Neuron (in vitro differentiated cells): ENCODE data around the gene IFNGR2.
A peak's percentile ranks its signal among the peaks of the same experiment; 100 is the strongest.

Experiments
- H2AFZ ChIP-seq: one replicate; pipeline ENCODE4 v1.6.1; 2013; ENCODE audit warnings: low read depth, mild to moderate bottlenecking, inconsistent platforms, low read length, moderate library complexity
- H3K27me3 ChIP-seq: one replicate; pipeline ENCODE4 v1.6.1; 2013; ENCODE audit warnings: low read length; ENCODE audit not compliant: insufficient read depth
- H3K36me3 ChIP-seq: one replicate; pipeline ENCODE4 v1.6.1; 2013; ENCODE audit warnings: low read length; ENCODE audit not compliant: insufficient read depth
- H3K4me1 ChIP-seq: one replicate; pipeline ENCODE4 v1.6.1; 2013; ENCODE audit warnings: low read length; ENCODE audit not compliant: insufficient read depth
- H3K4me3 ChIP-seq: 2 replicates; pipeline ENCODE4 v1.5.1; 2013; ENCODE audit warnings: mild to moderate bottlenecking, low read length, moderate library complexity
- H3K9me3 ChIP-seq: one replicate; pipeline ENCODE4 v1.6.1; 2013; ENCODE audit warnings: low read length

IFNGR2 gene

GRCh38 chr21:33477066-33477465 lies 73.9 kb downstream of the IFNGR2 start:
- Histone ChIP-seq H3K9me3 (no peaks in the 10 kb centered on the region), H3K4me1 (peaks cover 8% of the 10 kb centered on the region), H3K4me3 (no peak overlapping the region), H3K27me3 (no peaks in the 10 kb centered on the region), H2AFZ (no peak overlapping the region), H3K36me3 (no peaks in the 10 kb centered on the region)

- Histone ChIP-seq H3K9me3 (no peaks in the 10 kb centered on the region), H3K4me1 (peaks cover 8% of the 10 kb centered on the region), H3K36me3 (no peaks in the 10 kb centered on the region), H3K27me3 (no peaks in the 10 kb centered on the region), H3K4me3 (peak overlapping the region; percentile 95), H2AFZ (no peak overlapping the region)
Measured at GRCh38 chr21:33478182-33478581, 75.0 kb downstream of the IFNGR2 start.

GRCh38 chr21:33478935-33479678 lies 75.9 kb downstream of the IFNGR2 start:
- no peaks in the 10 kb centered on the region for H3K27me3 ChIP-seq
- no peaks in the 10 kb centered on the region for H3K36me3 ChIP-seq
- peaks cover 8% of the 10 kb centered on the region for H3K4me1 ChIP-seq
- no peaks in the 10 kb centered on the region for H3K9me3 ChIP-seq
- H3K4me3 ChIP-seq = peak overlapping the region; percentile 95
- H2AFZ ChIP-seq = peak overlapping the region; percentile 99

GRCh38 chr21:33479679-33480480 lies 76.7 kb downstream of the IFNGR2 start, which contains the start of gene TMEM50B:
TMEM50B (minus strand) TSS chr21:33479974; CDS start chr21:33468885, 11,089 bp downstream.
- no peaks in the 10 kb centered on the region for H3K9me3 ChIP-seq
- H3K4me1 ChIP-seq = peaks cover 8% of the 10 kb centered on the region
- no peaks in the 10 kb centered on the region for H3K27me3 ChIP-seq
- H2AFZ ChIP-seq = peak within 1 kb of the TSS; percentile 99
- H3K4me3 ChIP-seq = peak within 1 kb of the TSS; percentile 95
- H3K36me3 ChIP-seq = no peaks in the 10 kb centered on the region

GRCh38 chr21:33480481-33481103 lies 77.4 kb downstream of the IFNGR2 start:
- peaks cover 8% of the 10 kb centered on the region for H3K4me1 ChIP-seq
- H3K4me3 ChIP-seq = peak overlapping the region; percentile 95
- peak overlapping the region; percentile 85 for H2AFZ ChIP-seq
- no peaks in the 10 kb centered on the region for H3K9me3 ChIP-seq
- H3K27me3 ChIP-seq = no peaks in the 10 kb centered on the region
- H3K36me3 ChIP-seq = no peaks in the 10 kb centered on the region

GRCh38 chr21:33481314-33481943 lies 78.2 kb downstream of the IFNGR2 start:
- H3K9me3 ChIP-seq = no peaks in the 10 kb centered on the region
- H3K4me3 ChIP-seq = no peak overlapping the region
- H2AFZ ChIP-seq = no peak overlapping the region
- H3K4me1 ChIP-seq = peaks cover 8% of the 10 kb centered on the region
- no peaks in the 10 kb centered on the region for H3K36me3 ChIP-seq
- H3K27me3 ChIP-seq = no peaks in the 10 kb centered on the region
